GM21723 (cell line): Measurements from ENCODE around the gene EFHD2.
"Not testable (repeated sequence)": the region's sequence is repeated elsewhere in the genome, so short reads cannot be mapped to it uniquely, and the experiment has no call there.

Experiments
- ATAC-seq: cut with Tn5 transposase; IDR thresholded peaks from one replicate; pipeline ENCODE4 v1.9.1; 2021; ENCODE audit warnings: mild to moderate bottlenecking, moderate library complexity; ENCODE audit not compliant: unreplicated experiment

The EFHD2 gene

GRCh38 chr1:15471067-15471466 is 61.4 kb downstream of the EFHD2 start:
- not testable (repeated sequence) for ATAC-seq

- ATAC-seq = not testable (repeated sequence)
These were observed 62.0 kb downstream of the EFHD2 start for GRCh38 chr1:15471723-15472122.

GRCh38 chr1:15472587-15472986 is 62.9 kb downstream of the EFHD2 start:
- no peak for ATAC-seq

GRCh38 chr1:15475752-15476314 is 66.1 kb downstream of the EFHD2 start, which contains the start of gene CELA2B:
Gene CELA2B, plus strand, starts transcription at chr1:15476104. Its CDS starts 22 bp downstream, at chr1:15476126.
- no peak for ATAC-seq

- ATAC-seq = no peak
These were observed 67.2 kb downstream of the EFHD2 start for GRCh38 chr1:15476927-15477326.

- ATAC-seq = no peak
These were observed 68.0 kb downstream of the EFHD2 start for GRCh38 chr1:15477646-15478212.
